ENCODE results near the gene DAB1. TPM values are rescaled to one million over a fixed set of nuclear protein-coding genes. Genes with fewer than 3 reads are reported as not detected.

Gene DAB1
- total RNA-seq, 1 donor from 2014 or later: 3.1 TPM

GRCh38 chr1:57132993-57133622 is 290.8 kb downstream of the DAB1 start:
- no peak for DNase-seq
- Mint-ChIP-seq H3K27ac (ENCODE audit: unreplicated experiment) (no peak overlapping the region), H3K4me3 (ENCODE audit: unreplicated experiment) (no peak overlapping the region), H3K9me3 (ENCODE audit: unreplicated experiment) (no peaks in the 10 kb centered on the region), H3K4me1 (ENCODE audit: low read depth, unreplicated experiment) (no peaks in the 10 kb centered on the region), H3K36me3 (ENCODE audit: unreplicated experiment) (no peaks in the 10 kb centered on the region), H3K27me3 (ENCODE audit: unreplicated experiment) (no peaks in the 10 kb centered on the region)
- no peak for TF ChIP-seq CTCF (IDR thresholded peaks at IDR 0.05; ENCODE audit: partially characterized antibody, unreplicated experiment)

- no peak for DNase-seq
- Mint-ChIP-seq H3K9me3 (ENCODE audit: unreplicated experiment) (no peaks in the 10 kb centered on the region), H3K4me3 (ENCODE audit: unreplicated experiment) (no peak overlapping the region), H3K36me3 (ENCODE audit: unreplicated experiment) (no peaks in the 10 kb centered on the region), H3K27me3 (ENCODE audit: unreplicated experiment) (no peaks in the 10 kb centered on the region), H3K4me1 (ENCODE audit: low read depth, unreplicated experiment) (no peaks in the 10 kb centered on the region), H3K27ac (ENCODE audit: unreplicated experiment) (no peak overlapping the region)
- no peak for TF ChIP-seq CTCF (IDR thresholded peaks at IDR 0.05; ENCODE audit: partially characterized antibody, unreplicated experiment)
Measured at GRCh38 chr1:57131701-57132394, 292.0 kb downstream of the DAB1 start.

DNA sequence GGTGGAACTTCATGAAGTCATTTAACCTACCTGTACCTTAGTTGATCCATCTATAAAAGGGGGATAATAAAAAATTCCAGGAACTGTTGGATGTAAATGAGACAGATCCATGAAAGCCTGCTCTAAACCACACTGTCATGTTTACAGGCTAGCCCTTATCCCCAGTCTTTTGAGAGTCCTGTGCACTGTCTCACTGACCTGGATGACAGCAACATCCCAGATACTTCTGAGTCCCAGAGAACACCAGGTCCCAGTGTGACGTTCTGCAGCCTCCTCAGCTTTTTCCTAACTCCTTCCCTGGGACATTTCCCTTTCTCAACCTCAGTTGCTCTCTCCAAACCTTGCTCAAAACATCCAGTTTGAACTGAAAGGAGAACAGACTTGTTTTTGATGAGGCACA is 292.6 kb downstream of the DAB1 start:
- TF ChIP-seq CTCF (IDR thresholded peaks at IDR 0.05; ENCODE audit: partially characterized antibody, unreplicated experiment): no peak
- H3K4me3 Mint-ChIP-seq (ENCODE audit: unreplicated experiment): no peak overlapping the region
- H3K36me3 Mint-ChIP-seq (ENCODE audit: unreplicated experiment): no peaks in the 10 kb centered on the region
- H3K9me3 Mint-ChIP-seq (ENCODE audit: unreplicated experiment): no peaks in the 10 kb centered on the region
- no peak overlapping the region for H3K27ac Mint-ChIP-seq (ENCODE audit: unreplicated experiment)
- no peak for DNase-seq
- H3K27me3 Mint-ChIP-seq (ENCODE audit: unreplicated experiment): no peaks in the 10 kb centered on the region
- no peaks in the 10 kb centered on the region for H3K4me1 Mint-ChIP-seq (ENCODE audit: low read depth, unreplicated experiment)

DNA sequence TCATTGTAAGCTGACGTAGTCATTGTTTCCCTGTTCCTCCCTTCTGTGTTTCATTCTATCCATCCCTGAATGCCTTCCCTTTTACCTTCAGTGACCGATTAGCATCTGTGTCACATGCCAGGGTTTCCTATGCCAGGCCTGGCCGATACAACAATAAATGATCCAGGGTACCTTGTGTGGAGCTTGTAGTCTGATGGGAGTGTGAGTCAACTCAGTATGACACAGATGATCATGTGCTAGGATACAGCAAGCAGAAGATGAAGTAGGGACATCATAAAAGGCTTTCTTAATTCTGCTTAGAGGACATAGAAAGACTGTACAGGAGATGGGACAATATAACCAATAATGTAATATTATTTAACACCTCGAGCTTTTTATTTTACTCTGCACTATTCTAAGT is 294.0 kb downstream of the DAB1 start:
- DNase-seq: no peak
- Mint-ChIP-seq H3K27me3 (ENCODE audit: unreplicated experiment) (no peaks in the 10 kb centered on the region), H3K4me3 (ENCODE audit: unreplicated experiment) (no peak overlapping the region), H3K36me3 (ENCODE audit: unreplicated experiment) (no peaks in the 10 kb centered on the region), H3K9me3 (ENCODE audit: unreplicated experiment) (no peaks in the 10 kb centered on the region), H3K4me1 (ENCODE audit: low read depth, unreplicated experiment) (no peaks in the 10 kb centered on the region), H3K27ac (ENCODE audit: unreplicated experiment) (no peak overlapping the region)
- TF ChIP-seq CTCF (IDR thresholded peaks at IDR 0.05; ENCODE audit: partially characterized antibody, unreplicated experiment): no peak

- no peak for DNase-seq
- Mint-ChIP-seq H3K27ac (ENCODE audit: unreplicated experiment) (no peak overlapping the region), H3K27me3 (ENCODE audit: unreplicated experiment) (no peaks in the 10 kb centered on the region), H3K4me1 (ENCODE audit: low read depth, unreplicated experiment) (no peaks in the 10 kb centered on the region), H3K9me3 (ENCODE audit: unreplicated experiment) (no peaks in the 10 kb centered on the region), H3K36me3 (ENCODE audit: unreplicated experiment) (no peaks in the 10 kb centered on the region), H3K4me3 (ENCODE audit: unreplicated experiment) (no peak overlapping the region)
- TF ChIP-seq CTCF (IDR thresholded peaks at IDR 0.05; ENCODE audit: partially characterized antibody, unreplicated experiment): no peak
Measured at GRCh38 chr1:57127976-57128375, 295.9 kb downstream of the DAB1 start.

All from glutamatergic neuron (in vitro differentiated cells).